Effector CD4-positive, alpha-beta T cell (primary cell): ENCODE measurements around the gene CCNJ.

ENCODE experiments used
- DNase-seq: peaks from one replicate; pipeline ENCODE4 v3.0.0-alpha.2; 2020

CCNJ gene

DNA sequence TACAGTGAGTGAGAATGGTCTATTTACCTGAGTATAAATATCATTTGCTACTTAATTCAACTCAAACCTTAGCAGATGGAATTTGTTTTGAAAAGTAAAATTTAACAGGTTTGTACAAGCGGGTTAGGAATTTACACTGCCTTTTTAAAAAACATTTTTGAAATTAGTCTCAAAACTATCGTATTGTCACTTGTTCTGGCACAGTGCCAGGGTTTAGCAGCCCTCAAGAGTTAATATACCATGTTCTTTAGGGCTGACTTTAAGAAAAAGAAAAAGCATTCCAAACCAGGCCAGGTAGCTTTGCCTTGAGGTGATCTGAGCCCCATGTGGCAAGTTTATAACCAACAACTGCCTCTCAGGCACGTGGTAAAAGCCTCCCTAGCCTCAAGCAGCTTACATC lies 17.8 kb downstream of the CCNJ start:
- DNase-seq = no peak

DNA sequence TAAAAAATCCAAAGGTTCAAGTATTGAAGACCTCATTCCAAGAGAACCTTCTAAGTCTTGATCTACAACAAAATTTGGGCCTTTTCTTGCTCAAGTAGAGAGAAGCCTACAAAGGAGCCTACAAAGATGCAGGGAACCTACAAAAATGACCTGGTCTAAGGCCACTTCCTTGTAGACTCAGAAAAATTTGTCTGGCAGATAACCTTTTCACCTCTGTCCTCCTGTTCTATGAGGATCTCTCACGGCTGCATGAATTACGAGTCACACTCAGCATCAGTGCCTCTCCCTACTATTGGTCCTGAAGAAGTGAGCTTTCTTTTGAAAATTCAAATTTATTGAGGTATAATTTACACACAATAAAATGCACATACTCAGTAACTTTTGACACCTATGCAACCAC lies 29.3 kb downstream of the CCNJ start:
- DNase-seq = no peak

DNA sequence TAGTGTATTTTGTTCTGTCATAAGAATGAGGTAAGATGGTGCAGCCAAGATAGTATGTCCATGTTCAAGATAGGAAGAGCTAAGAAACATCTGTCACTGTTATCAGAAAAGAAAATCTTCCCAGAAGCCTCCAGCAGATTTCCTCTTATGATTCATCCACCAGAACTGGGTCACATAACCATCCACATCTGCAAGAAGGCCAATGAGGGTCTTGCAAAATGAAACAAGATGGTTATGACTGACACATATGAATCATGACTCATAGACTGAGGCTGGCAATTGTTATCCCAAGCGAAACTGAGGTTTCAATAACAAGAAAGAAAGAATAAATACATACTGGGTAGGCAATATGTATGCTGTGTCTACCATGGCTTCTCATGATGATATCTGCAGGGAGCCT lies 30.3 kb downstream of the CCNJ start:
- DNase-seq = no peak

DNA sequence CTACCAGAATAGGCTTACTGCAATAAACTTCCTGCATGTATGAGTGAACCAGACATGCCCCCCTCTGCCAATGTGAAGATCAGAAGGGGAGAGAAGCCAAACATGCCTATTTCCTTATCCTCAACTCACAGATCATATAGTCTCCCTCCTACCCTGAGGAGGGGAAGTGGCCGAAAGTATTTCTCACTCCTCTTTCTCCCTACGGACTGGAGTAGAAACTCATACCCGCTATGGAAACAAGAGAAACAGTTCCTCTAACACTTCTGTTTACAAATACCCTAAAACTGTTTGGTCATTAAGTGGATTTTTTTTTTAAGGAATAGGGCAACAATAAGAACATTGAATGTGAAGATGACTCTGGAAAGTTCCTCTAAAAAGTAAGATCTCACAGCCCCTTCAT lies 31.4 kb downstream of the CCNJ start:
- no peak for DNase-seq

DNA sequence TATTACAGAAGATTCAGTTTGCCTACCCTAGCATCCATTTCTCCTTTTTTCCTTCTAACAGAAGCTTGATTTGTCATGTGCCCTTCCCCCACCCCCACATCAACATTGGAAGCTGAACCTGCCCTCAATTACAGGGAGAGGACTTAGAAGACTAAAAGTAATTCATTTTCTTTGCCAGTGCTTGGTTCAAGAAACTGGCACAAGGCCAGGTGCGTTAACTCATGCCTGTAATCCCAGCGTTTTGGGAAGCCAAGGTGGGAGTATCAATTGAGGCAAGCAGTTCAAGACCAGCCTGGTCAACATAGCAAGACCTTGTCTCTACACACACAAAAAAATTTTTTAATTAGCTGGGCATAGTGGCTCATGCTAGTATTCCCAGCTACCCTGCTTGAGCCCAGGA lies 32.6 kb downstream of the CCNJ start:
- no peak for DNase-seq

DNA sequence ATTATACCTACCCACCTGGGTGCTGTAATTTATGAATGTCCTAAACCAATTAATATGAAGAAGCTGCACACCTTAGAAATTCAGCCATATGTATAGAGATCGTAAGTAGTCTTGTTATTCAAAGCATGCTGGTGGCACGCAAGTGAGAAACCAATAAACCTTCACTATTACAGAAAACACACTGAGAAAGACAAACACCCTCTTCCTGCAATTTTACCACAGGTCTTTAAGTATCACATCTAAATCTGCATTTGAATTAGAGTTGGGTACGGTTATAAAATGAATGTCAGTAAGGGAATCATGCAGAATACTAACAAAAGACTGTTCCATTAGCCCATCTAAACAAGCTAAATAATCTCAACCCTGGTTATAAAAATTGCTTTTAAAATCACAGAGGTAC lies 33.8 kb downstream of the CCNJ start:
- DNase-seq = no peak

DNA sequence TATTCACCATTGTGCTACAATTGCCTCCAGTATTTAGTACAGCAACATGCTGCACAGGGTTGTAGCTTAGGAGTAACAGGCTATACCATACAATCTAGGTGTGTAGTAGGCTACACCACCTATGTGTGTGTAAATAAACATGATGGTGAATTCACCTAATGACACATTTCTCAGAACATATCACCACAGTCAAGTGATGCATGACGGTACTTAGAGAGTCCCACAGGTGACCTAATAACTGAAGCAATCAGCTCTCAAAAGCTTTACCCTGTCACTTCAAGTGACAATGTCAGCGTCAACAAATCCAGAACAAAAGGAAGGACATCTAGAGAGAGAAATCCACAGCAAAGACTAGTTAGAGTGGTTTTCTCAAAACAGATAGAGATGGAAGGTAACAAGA lies 38.8 kb downstream of the CCNJ start:
- no peak for DNase-seq

DNA sequence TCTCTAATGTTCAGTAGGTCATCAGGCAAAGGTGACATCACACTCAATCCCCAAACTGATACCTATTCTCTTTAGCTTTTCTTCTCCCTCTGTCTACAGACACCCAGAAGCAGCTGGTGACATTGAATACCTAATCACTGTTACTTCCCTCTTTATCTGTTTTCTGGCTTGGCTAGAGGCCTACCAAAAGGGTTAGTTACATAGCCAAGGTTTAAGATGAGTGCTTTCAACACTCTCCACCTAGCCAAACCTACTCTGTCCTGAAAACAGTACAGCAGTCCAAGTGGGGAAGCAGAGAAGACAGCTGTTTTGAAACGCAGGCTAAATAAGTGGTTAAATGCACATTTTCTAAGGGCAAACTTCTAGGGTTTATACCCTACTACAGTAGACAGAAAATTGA lies 39.4 kb downstream of the CCNJ start:
- no peak for DNase-seq

DNA sequence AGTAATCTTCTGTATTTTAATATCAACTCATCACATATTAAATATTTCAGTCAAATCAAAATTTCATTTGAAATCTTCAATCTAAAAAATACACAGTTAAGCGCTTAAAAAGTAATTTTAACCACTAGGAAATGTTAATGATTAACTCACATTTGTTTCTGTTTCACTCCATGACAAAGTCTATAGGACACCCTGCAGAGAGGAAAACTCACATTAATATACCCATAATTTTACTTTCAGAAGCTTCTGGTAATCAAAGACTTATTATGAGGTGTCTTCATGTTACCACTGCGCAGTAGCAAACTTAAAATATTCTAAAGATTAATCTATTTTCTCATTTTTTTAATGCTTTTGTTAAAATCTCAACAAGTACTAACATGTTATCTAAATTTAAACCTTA lies 45.7 kb downstream of the CCNJ start:
- DNase-seq = no peak

DNA sequence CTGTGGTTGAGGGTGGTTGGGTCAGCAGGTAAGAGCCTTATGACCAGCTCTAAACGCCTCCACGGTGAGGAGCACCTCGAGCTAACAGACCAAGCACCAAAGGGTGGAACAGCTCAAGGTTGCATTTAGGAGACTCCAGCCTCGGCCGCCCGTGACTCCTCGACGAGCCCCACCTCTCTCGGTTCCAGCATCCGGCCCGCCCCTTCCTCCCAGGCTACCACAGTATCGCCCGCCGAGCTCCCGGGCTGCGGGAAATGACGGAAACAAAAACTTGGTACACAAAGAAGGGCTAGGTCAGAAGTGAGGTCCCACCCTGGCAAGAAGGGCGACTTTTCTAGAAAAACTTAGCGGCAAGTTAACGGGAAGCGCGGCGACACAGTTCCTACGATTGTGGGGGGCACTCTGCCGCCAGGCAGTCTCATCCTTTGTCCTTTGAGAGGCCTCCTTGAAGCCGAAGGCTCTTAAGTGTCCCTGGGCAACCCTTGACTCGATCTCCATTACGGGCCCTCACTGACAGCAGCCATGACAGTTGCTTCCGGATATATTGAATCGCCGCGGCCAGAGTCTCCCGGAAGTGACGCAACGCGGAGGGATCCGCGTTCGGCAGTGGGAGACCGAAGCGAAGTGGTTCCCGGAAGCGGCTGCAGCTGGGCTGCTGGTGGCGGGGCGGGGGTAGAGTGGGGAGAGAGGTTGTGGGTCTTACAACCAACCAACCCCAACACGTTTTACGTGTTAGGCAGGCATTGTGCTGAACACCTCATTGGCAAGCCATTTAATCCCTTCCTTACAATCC lies 46.5 kb downstream of the CCNJ start:
- peak; percentile 77 for DNase-seq

DNA sequence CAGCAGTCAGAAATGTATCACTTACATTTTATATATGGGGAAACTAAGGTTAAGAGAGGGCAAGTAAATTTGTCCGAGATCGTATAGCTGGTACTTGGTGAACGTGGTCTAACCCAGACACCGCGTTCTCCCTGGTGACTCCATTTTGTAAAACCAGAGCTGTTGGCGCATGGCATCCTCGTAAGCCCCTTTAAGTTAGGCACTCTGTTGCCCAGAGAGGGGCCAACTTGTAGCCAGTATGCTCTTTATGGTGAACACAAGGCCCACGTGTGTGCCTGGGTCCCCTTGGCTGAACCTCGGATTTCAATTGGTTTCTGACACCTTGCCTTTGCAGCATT lies 47.0 kb downstream of the CCNJ start:
- no peak for DNase-seq

DNA sequence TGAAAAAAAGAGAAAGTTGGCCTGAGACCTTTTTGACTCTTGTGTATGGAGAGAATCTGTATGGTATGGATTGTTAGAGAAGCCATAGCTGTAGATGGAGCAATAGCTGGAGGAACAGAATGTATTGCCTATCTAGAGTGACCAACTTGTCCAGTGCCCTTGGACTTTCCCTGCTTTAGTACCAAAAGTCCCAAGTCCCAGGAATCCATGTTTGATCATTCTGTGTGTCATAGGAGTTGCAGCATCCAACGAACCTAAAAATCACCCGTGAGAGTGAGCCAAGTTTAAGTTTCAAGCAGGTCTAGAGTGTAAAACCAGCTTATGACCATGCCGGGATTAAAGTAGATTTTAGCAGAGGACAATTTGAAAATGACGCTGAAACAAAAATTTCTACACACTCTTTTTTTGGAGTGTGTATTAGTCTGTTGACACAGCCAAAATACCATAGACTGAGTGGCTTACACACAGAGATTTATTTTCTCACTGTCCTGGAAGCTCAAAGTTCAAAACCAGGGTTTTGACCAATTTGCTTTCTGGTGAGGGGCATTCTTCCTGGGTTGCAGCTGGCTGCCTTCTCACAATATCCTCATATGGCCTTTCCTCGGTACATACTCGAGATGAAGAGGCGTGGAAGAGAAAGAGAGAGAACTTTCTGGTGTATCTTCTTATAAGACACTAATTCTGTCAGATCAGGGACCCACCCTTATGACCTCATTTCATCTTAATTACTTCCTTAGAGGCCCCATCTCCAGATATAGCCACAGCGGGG lies 49.8 kb downstream of the CCNJ start:
- DNase-seq = no peak

DNA sequence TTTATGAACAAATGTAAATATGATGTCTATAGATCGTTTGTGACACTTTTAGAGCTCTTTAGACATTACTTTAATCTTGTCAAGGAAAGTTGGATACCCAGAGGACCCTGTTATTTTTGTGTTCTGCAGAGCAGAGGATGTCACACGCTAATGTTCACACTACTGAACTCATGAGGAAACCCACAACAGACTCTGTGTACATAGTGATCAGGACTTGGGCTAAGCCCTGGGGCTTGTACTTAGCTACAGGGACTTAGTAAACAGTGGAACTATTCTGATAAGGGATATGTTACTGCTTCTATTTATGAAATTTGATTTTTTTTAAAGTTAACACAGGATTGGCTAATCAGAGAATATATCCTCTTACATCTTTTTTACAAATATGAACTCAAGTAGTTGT lies 50.6 kb downstream of the CCNJ start:
- DNase-seq = no peak

DNA sequence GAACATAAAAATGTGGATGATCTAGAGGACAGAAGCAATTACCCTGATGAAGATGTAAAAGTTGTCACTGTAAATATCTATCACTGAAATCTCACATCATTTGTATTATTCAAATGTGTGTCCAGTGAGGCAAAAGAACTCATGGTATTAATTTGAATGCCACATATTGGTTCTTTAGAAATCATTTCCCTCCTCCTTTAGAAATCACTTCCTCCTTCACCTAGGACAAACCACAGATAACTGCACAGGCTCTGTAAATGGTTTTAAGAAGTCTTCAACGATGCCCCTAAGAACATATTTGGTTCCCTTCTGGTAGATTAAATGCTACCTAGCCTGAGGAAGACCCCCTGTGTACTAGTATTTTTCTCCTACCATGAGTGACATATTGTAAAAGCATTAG lies 53.6 kb downstream of the CCNJ start:
- DNase-seq = no peak

DNA sequence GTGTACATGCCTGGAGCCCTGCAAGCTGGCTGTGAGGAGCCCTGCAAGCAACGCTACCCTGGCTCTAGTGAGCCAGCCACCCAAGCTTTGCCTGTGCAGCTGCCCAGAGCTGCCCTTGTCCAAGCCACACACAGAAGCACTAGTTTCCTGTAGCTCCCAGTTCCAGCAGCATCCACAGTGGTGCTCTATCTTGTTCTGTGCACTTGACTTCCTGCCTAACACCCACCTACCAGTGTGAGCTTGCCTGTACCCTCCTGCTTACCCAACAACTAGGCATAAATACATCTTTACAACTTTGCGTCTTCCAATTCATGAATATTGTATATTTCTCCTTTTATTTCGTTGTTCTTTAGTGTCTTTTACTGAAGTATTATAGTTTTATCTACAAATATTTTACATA lies 54.5 kb downstream of the CCNJ start:
- DNase-seq = no peak

DNA sequence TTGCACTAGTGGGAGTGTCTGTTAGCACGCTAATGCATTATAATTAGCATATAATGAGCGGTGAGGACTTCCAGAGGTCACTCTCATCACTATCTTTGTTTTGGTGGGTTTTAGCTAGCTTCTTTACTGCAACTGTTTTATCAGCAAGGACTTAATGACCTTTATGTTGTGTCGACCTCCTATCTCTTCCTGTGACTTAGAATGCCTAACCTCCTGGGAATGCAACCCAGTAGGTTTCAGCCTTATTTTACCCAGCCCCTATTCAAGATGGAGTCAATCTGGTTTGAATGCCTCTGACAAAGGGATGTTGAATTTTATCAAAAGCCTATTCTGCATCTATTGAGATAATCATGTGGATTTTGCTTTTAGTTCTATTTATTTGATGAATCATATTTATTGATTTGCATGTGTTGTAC lies 64.2 kb downstream of the CCNJ start:
- no peak for DNase-seq
